MM.1S (cell line): ENCODE measurements around the gene GRIK4.

ENCODE experiments used
- DNase-seq: peaks from one replicate; pipeline ENCODE4 v3.0.0-alpha.2; 2015
- H2AFZ ChIP-seq: fragments of 300-600 bp; sonication (generic); 2 replicates; pipeline ENCODE4 v1.6.0; 2016; ENCODE audit warnings: antibody characterized with exemption, low read length
- H3F3A ChIP-seq: fragments of 300-600 bp; sonication (generic); 2 replicates; pipeline ENCODE4 v1.6.1; 2016; ENCODE audit warnings: mild to moderate bottlenecking, antibody characterized with exemption, low read length, moderate library complexity, mixed read lengths; ENCODE audit not compliant: insufficient read depth
- H3K27ac ChIP-seq: fragments of 300-600 bp; sonication (generic); 2 replicates; pipeline ENCODE4 v1.5.1; 2016; ENCODE audit warnings: mild to moderate bottlenecking, low read length
- H3K27me3 ChIP-seq: fragments of 300-600 bp; sonication (generic); replicated peaks from 2 replicates; pipeline ENCODE4 v1.6.0; 2016; ENCODE audit warnings: low read length; ENCODE audit not compliant: insufficient read depth
- H3K36me3 ChIP-seq: fragments of 300-600 bp; sonication (generic); replicated peaks from 2 replicates; pipeline ENCODE4 v1.6.1; 2016; ENCODE audit warnings: mild to moderate bottlenecking, low read length, mixed read lengths; ENCODE audit not compliant: insufficient read depth
- H3K4me1 ChIP-seq: fragments of 300-600 bp; sonication (generic); 2 replicates; pipeline ENCODE4 v1.6.1; 2016; ENCODE audit warnings: low read length, mixed read lengths
- H3K4me2 ChIP-seq: fragments of 300-600 bp; sonication (generic); 2 replicates; pipeline ENCODE4 v1.6.0; 2016; ENCODE audit warnings: low read depth, low read length
- H3K4me3 ChIP-seq: fragments of 300-600 bp; sonication (generic); 2 replicates; pipeline ENCODE4 v1.5.1; 2016; ENCODE audit warnings: low read length, mixed read lengths
- H3K79me2 ChIP-seq: fragments of 300-600 bp; sonication (generic); 2 replicates; pipeline ENCODE4 v1.6.1; 2016; ENCODE audit warnings: mixed run types, low read length, mixed read lengths
- H3K9ac ChIP-seq: fragments of 300-600 bp; sonication (generic); 2 replicates; pipeline ENCODE4 v1.6.1; 2016; ENCODE audit warnings: low read length, mixed read lengths
- H3K9me2 ChIP-seq: fragments of 300-600 bp; sonication (generic); replicated peaks from 2 replicates; pipeline ENCODE4 v1.6.1; 2016; ENCODE audit warnings: mild to moderate bottlenecking, low read length, mixed read lengths; ENCODE audit not compliant: insufficient read depth
- H3K9me3 ChIP-seq: fragments of 300-600 bp; sonication (generic); replicated peaks from 2 replicates; pipeline ENCODE4 v1.6.1; 2016; ENCODE audit warnings: mild to moderate bottlenecking, low read length, mixed read lengths; ENCODE audit not compliant: insufficient read depth
- H4K20me1 ChIP-seq: fragments of 300-600 bp; sonication (generic); 2 replicates; pipeline ENCODE4 v1.6.1; 2016; ENCODE audit warnings: mild to moderate bottlenecking, low read length, moderate library complexity, mixed read lengths; ENCODE audit not compliant: insufficient read depth
- EZH2 ChIP-seq: fragments of 300-600 bp; sonication (generic); optimal IDR thresholded peaks from 2 replicates; pipeline ENCODE3; 2017; ENCODE audit warnings: low read depth, mild to moderate bottlenecking, antibody characterized with exemption, low read length, mixed read lengths
- EZH2phosphoT487 ChIP-seq: fragments of 300-600 bp; sonication (generic); IDR thresholded peaks from 2 replicates; pipeline ENCODE4 v1.6.1; 2018; ENCODE audit warnings: antibody characterized with exemption, low read length
- TF ChIP-seq, protein P1 (sequence below): fragments of 300-600 bp; sonication (generic); IDR thresholded peaks from 2 replicates; pipeline ENCODE4 v1.5.1; 2016; ENCODE audit warnings: antibody characterized with exemption, low read length, mixed read lengths

Gene GRIK4

DNA sequence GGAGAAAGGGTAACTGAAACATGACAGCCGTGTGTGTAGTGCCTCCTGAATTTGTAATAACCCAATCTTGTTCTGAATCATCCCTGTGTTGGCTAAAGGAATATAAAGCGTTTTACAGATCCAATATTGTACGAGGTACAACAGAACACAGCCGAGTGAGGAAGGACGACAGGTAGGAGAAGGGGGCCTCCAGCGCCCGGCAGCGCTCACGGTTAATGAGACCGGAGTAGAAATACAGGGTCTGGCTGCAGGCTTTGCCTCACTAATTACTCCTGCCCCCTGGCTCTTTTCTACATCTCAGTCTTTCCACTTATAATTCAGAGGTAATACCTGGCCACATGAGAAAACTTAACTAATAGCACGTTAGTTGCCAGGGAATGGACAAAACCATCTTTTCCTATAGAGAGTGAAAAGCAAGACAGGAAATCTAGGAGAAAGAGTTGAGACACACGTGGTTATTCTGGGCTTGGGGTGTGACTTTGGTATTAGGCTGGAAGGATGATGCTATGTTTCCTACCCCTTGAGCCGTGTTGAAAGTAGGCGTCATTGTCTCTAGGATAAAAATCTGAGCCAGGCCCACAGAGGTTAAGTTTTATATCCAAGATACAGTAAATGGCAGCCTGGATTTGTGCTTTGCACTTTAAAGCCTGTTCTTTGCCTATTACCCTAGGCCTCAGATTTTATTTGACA, 54.1 kb downstream of the GRIK4 start:
- no peak overlapping the region for H3K4me3 ChIP-seq
- H2AFZ ChIP-seq = no peak overlapping the region
- H3K4me2 ChIP-seq = no peak overlapping the region
- H3F3A ChIP-seq = no peaks in the 10 kb centered on the region
- no peaks in the 10 kb centered on the region for H3K9me2 ChIP-seq
- no peaks in the 10 kb centered on the region for H4K20me1 ChIP-seq
- H3K4me1 ChIP-seq = no peaks in the 10 kb centered on the region
- H3K27me3 ChIP-seq = no peaks in the 10 kb centered on the region
- no peaks in the 10 kb centered on the region for H3K79me2 ChIP-seq
- H3K9ac ChIP-seq = no peak overlapping the region
- TF ChIP-seq EZH2 = no peak
- TF ChIP-seq, protein P1, sequence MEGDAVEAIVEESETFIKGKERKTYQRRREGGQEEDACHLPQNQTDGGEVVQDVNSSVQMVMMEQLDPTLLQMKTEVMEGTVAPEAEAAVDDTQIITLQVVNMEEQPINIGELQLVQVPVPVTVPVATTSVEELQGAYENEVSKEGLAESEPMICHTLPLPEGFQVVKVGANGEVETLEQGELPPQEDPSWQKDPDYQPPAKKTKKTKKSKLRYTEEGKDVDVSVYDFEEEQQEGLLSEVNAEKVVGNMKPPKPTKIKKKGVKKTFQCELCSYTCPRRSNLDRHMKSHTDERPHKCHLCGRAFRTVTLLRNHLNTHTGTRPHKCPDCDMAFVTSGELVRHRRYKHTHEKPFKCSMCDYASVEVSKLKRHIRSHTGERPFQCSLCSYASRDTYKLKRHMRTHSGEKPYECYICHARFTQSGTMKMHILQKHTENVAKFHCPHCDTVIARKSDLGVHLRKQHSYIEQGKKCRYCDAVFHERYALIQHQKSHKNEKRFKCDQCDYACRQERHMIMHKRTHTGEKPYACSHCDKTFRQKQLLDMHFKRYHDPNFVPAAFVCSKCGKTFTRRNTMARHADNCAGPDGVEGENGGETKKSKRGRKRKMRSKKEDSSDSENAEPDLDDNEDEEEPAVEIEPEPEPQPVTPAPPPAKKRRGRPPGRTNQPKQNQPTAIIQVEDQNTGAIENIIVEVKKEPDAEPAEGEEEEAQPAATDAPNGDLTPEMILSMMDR = no peak
- no peak for TF ChIP-seq EZH2phosphoT487
- DNase-seq = no peak
- no peak overlapping the region for H3K27ac ChIP-seq
- no peaks in the 10 kb centered on the region for H3K9me3 ChIP-seq
- no peaks in the 10 kb centered on the region for H3K36me3 ChIP-seq

DNA sequence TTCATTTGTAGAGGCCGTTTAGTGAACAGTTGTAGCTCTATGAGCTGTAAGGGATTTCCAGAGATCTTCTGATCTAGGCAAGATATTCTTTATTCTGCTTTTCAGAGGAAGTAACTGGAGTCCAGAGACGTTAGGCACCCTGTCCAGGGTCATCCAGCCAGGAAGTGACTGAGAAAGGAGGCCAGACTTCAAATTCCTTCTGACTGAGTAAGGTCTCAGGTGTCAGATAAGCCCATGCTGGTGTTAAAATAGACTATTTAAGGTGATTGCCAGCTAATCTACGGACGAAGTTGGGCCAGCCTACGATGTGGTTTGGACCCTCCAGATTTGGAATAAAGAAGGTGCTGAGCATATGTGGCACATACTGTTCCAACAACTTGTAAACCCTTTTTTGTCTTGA, 54.6 kb downstream of the GRIK4 start:
- no peak overlapping the region for H2AFZ ChIP-seq
- no peak overlapping the region for H3K4me3 ChIP-seq
- no peaks in the 10 kb centered on the region for H3K4me1 ChIP-seq
- no peak overlapping the region for H3K27ac ChIP-seq
- H3K4me2 ChIP-seq = no peak overlapping the region
- no peaks in the 10 kb centered on the region for H3K9me2 ChIP-seq
- no peaks in the 10 kb centered on the region for H3K27me3 ChIP-seq
- H3K9me3 ChIP-seq = no peaks in the 10 kb centered on the region
- no peaks in the 10 kb centered on the region for H3K79me2 ChIP-seq
- TF ChIP-seq EZH2phosphoT487 (no peak), EZH2 (no peak)
- TF ChIP-seq, protein P1 = no peak
- no peak overlapping the region for H3K9ac ChIP-seq
- DNase-seq = no peak
- H4K20me1 ChIP-seq = no peaks in the 10 kb centered on the region
- no peaks in the 10 kb centered on the region for H3F3A ChIP-seq
- H3K36me3 ChIP-seq = no peaks in the 10 kb centered on the region

DNA sequence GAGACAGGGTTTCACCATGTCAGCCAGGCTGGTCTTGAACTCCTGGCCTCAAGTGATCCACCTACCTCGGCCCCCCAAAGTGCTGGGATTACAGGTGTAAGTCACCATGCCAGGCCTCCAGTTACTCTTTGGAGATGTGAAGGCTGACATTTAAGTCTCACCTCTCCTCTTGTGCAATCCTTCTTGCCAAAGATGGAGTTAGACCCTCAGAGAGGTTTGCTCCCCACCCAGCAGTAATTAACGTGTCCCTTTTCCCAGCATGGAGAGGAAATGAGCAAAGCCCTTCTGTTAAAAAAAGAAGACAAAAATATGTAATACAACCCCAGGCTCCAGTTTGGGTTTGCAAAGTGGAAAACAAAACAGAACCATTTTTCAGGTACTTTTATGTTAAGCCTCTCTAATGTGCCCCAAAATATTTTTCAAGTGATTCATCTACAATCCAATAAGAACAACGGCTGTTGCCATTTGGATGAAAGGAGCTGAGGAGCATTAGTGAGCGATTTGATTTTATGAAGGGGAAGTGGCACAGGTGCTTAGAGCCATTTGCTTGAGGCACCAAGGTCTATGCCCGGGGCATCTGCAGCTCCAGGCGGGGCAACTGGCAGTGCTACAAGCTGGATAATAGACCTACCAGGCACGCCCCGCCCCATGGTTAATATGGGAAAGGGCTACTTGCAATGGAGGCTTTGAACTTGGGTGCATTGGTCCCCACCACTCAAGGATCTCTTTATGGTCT, 57.2 kb downstream of the GRIK4 start:
- Histone ChIP-seq H3K9me3 (no peaks in the 10 kb centered on the region), H3K27ac (no peak overlapping the region), H3K4me1 (no peaks in the 10 kb centered on the region), H2AFZ (no peak overlapping the region), H3K36me3 (no peaks in the 10 kb centered on the region), H3K4me3 (no peak overlapping the region), H3K9me2 (no peaks in the 10 kb centered on the region), H3K9ac (no peak overlapping the region), H3F3A (no peaks in the 10 kb centered on the region), H4K20me1 (no peaks in the 10 kb centered on the region), H3K79me2 (no peaks in the 10 kb centered on the region), H3K27me3 (no peaks in the 10 kb centered on the region), H3K4me2 (no peak overlapping the region)
- no peak for DNase-seq
- TF ChIP-seq EZH2phosphoT487 = no peak
- TF ChIP-seq EZH2 = no peak
- TF ChIP-seq, protein P1 = no peak
